HUES48 (cell line): ENCODE data around the gene IMMP2L.
"Not testable (repeated sequence)": the region's sequence is repeated elsewhere in the genome, so short reads cannot be mapped to it uniquely, and the experiment has no call there.

ENCODE experiments used
- H3K27ac ChIP-seq: one replicate; pipeline ENCODE4 v1.7.0; 2013; ENCODE audit warnings: low read depth, low read length, inconsistent platforms
- H3K27me3 ChIP-seq: 2 replicates; pipeline ENCODE4 v1.6.1; 2013; ENCODE audit warnings: mild to moderate bottlenecking, low read length; ENCODE audit not compliant: control insufficient read depth, insufficient read depth
- H3K36me3 ChIP-seq: 2 replicates; pipeline ENCODE4 v1.6.1; 2013; ENCODE audit warnings: low read length; ENCODE audit not compliant: control insufficient read depth, insufficient read depth
- H3K4me1 ChIP-seq: 2 replicates; pipeline ENCODE4 v1.6.1; 2013; ENCODE audit warnings: mild to moderate bottlenecking, low read length; ENCODE audit not compliant: control insufficient read depth, insufficient read depth
- H3K4me3 ChIP-seq: 2 replicates; pipeline ENCODE4 v1.5.1; 2013; ENCODE audit warnings: mild to moderate bottlenecking, low read depth, low read length
- H3K9ac ChIP-seq: 2 replicates; pipeline ENCODE4 v1.6.1; 2013; ENCODE audit warnings: mild to moderate bottlenecking, low read depth, low read length, moderate library complexity
- H3K9me3 ChIP-seq: 2 replicates; pipeline ENCODE4 v1.6.1; 2013; ENCODE audit warnings: low read length; ENCODE audit not compliant: control insufficient read depth, insufficient read depth

Gene IMMP2L

DNA sequence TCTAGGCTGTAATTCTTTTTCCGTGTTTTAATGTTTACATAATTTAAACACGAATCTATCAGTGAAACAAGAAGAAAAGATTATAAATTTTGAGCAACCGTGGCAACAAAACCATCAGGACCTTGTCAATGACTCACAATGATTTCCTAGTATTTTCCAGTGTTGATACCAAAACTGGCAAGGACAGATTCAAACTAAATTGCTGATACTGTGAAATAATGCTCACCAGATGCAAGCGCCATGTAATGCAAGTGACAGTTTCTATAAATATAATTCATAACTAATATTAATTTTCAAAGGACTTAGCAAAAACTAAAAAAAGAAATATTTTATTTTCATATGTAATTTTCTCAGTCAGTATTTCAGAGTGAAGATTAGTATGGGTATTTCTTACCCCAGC is 267.8 kb downstream of the IMMP2L start:
- Histone ChIP-seq H3K4me3 (no peak overlapping the region), H3K9me3 (no peaks in the 10 kb centered on the region), H3K27ac (no peak overlapping the region), H3K9ac (no peak overlapping the region), H3K27me3 (no peaks in the 10 kb centered on the region), H3K4me1 (no peaks in the 10 kb centered on the region), H3K36me3 (no peaks in the 10 kb centered on the region)

DNA sequence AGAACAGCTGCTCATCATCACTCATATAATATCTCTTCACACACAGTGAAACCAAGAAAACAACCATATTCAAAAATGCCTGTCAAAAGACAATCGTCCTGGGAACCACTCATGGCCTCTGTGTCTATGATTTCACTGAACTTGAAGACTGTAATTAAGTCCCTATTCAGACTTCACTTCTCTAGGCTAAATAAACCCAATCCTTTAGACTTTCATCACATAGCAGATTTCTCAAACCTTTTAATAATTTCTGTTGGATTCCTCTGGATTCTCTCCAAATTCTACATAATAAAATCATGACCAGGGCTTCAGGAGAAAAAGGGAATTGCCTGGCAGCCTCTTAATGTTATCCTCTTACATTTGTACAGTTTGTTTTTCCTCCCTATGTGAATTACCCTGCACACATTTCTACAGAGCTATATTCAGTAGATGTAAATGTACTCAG is 270.2 kb downstream of the IMMP2L start:
- Histone ChIP-seq H3K9me3 (no peaks in the 10 kb centered on the region), H3K27me3 (no peaks in the 10 kb centered on the region), H3K4me3 (no peak overlapping the region), H3K36me3 (no peaks in the 10 kb centered on the region), H3K4me1 (no peaks in the 10 kb centered on the region), H3K9ac (no peak overlapping the region), H3K27ac (no peak overlapping the region)

DNA sequence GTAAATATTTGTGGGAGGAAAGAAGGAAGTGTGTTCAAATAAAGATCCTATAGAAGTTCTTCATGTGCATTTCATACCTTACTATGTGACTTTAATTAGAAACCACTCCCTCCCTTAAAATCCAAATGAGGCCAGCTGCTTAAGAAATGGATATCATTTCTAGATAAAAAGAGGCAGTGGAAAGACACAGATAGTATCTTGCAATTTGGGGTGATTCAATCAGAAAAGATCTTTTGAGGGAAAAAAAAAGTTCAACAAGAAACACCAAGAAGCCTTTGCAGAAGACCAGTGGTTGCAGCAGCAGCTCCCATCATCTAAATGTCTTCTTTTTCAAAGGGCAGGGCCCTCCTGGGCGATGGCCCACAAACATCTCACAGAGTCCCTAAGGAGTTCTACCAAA is 271.3 kb downstream of the IMMP2L start:
- Histone ChIP-seq H3K27ac (no peak overlapping the region), H3K4me1 (no peaks in the 10 kb centered on the region), H3K9ac (no peak overlapping the region), H3K27me3 (no peaks in the 10 kb centered on the region), H3K4me3 (no peak overlapping the region), H3K36me3 (no peaks in the 10 kb centered on the region), H3K9me3 (no peaks in the 10 kb centered on the region)

DNA sequence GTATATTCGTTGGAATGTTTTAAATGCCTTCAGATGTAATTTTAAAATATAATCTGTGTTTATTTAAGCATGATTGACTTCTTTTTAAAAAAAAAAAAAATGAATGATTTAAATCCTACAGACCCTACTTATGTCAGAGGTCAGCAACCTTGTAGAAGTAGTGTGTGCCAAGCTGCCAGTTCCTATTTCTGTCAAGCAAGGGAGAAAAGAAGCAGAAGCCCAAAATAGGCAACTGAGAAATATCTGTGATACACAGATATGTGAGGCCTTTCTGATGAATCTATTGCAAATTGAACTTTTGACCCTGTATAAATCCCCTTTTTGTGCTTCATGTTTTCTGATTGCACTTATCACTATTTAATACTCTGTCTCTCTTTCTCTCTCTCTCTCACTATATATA is 271.9 kb downstream of the IMMP2L start:
- H3K27ac ChIP-seq, result no peak overlapping the region
- H3K9ac ChIP-seq, result no peak overlapping the region
- H3K4me3 ChIP-seq, result no peak overlapping the region
- no peaks in the 10 kb centered on the region for H3K9me3 ChIP-seq
- H3K4me1 ChIP-seq, result no peaks in the 10 kb centered on the region
- no peaks in the 10 kb centered on the region for H3K36me3 ChIP-seq
- no peaks in the 10 kb centered on the region for H3K27me3 ChIP-seq

DNA sequence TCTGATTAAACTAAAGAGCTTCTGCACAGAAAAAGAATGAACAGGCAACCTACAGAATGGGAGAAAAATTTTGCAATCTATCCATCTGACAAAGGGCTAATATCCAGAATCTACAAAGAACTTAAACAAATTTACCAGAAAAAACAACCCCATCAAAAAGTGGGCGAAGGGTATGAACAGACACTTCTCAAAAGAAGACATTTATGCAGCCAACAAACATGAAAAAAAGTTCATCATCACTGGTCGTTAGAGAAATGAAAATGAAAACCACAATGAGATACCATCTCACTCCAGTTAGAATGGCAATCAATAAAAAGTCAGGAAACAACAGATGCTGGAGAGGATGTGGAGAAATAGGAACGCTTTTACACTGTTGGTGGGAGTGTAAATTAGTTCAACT is 273.9 kb downstream of the IMMP2L start:
- H3K4me1 ChIP-seq, H3K27ac ChIP-seq, H3K9ac ChIP-seq, H3K9me3 ChIP-seq, H3K27me3 ChIP-seq, H3K4me3 ChIP-seq, H3K36me3 ChIP-seq: not testable (repeated sequence)

DNA sequence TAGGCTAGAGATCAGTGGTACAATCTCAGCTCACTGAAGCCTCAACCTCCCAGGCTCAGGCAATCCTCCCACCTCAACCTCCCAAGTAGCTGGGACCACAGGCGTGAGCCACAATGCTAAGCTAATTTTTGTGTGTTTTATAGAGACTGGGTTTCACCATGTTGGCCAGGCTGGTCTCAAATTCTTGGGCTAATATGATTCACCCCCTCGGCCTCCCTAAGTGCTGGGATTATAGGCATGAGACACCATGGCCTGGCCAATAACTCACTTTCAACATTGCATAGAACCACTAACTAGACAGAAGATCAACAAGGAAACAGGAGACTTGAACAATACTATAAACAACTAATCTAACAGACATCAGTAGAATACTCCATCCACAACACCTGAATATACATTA is 279.7 kb downstream of the IMMP2L start:
- no peaks in the 10 kb centered on the region for H3K27me3 ChIP-seq
- no peaks in the 10 kb centered on the region for H3K9me3 ChIP-seq
- H3K36me3 ChIP-seq, result no peaks in the 10 kb centered on the region
- no peak overlapping the region for H3K4me3 ChIP-seq
- no peak overlapping the region for H3K27ac ChIP-seq
- H3K9ac ChIP-seq, result no peak overlapping the region
- 0 out of 2 replicates have a peak, but pooled peaks cover 2% of the 10 kb centered on the region for H3K4me1 ChIP-seq

DNA sequence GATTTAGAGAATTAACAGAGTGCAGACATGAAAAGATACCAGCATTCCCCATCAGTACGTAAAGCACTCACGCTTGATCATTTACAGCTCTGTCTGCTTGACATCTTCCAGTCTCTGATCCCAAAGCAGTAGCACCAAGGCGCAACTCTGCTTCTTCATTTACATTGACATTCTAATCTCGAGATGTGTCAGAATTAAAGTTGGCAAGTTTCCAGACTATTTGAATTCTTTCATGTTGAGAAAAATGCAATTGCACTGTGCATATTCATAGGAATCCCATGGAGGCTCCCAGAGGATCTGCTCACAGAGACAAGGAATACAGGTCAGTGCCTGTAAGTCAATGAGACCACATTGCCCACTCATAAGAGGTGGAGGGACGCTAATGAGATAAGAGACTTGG is 287.4 kb downstream of the IMMP2L start:
- Histone ChIP-seq H3K27ac (no peak overlapping the region), H3K27me3 (no peaks in the 10 kb centered on the region), H3K9ac (no peak overlapping the region), H3K9me3 (no peaks in the 10 kb centered on the region), H3K4me1 (no peaks in the 10 kb centered on the region), H3K36me3 (no peaks in the 10 kb centered on the region), H3K4me3 (no peak overlapping the region)

DNA sequence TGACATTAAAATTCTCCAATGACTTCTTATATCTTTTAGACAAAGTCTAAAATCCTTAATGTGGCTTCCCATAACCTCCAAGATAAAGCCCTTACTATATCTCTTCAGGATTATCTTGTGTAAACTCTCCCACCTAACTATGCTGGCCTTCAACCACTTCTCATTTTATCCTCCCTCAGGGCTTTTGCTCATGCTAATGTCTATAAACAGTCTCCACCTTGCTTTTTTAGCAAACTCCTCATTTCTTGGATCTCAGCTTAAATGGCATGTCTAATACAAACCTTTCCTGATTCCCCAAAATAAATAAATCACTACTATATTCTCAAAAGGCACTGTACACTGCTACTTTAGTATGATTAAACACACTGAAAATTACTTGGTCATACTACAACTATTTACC is 290.2 kb downstream of the IMMP2L start:
- H3K4me3 ChIP-seq, result no peak overlapping the region
- H3K27ac ChIP-seq, result no peak overlapping the region
- no peaks in the 10 kb centered on the region for H3K9me3 ChIP-seq
- no peaks in the 10 kb centered on the region for H3K36me3 ChIP-seq
- peaks cover 4% of the 10 kb centered on the region for H3K4me1 ChIP-seq
- H3K9ac ChIP-seq, result no peak overlapping the region
- no peaks in the 10 kb centered on the region for H3K27me3 ChIP-seq

DNA sequence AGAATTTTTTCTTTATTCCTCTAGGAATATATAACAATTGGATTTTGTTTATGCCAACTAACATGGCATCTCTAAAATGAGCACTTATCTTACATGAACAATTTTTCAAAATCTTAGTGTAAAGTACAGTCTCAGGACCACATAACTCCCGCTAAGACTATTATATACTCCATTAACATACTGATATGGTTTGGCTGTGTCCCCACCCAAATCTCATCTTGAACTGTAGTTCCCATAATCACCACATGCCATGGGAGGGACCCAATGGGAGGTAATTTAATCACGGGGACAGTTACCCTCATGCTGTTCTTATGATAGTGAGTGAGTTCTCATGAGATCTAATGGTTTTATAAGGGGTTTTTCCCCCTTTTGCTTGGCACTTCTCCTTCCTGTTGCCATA is 291.5 kb downstream of the IMMP2L start:
- H3K9ac ChIP-seq, H3K9me3 ChIP-seq, H3K4me3 ChIP-seq, H3K36me3 ChIP-seq, H3K27ac ChIP-seq, H3K27me3 ChIP-seq: not testable (repeated sequence)
- H3K4me1 ChIP-seq, result peaks cover 12% of the 10 kb centered on the region

DNA sequence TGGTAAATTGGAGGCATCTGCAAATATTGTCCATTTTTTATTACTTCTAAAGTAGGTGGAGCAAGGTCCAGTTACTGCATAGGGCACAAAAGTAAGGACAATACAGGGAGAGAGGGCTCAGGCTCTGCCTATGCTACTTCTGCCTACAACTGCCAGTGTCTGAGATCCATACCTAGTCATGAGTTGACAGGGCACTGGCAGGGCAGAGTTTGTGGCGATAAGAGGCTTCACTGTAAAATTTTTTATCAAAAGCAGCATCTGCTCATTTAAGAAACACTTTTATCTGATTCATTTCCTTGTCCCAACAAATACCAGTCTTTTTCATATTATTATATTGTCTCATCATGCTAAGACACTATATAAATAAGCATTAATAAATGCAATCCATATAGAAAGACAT is 293.4 kb downstream of the IMMP2L start:
- no peaks in the 10 kb centered on the region for H3K36me3 ChIP-seq
- H3K4me3 ChIP-seq, result no peak overlapping the region
- H3K27me3 ChIP-seq, result no peaks in the 10 kb centered on the region

DNA sequence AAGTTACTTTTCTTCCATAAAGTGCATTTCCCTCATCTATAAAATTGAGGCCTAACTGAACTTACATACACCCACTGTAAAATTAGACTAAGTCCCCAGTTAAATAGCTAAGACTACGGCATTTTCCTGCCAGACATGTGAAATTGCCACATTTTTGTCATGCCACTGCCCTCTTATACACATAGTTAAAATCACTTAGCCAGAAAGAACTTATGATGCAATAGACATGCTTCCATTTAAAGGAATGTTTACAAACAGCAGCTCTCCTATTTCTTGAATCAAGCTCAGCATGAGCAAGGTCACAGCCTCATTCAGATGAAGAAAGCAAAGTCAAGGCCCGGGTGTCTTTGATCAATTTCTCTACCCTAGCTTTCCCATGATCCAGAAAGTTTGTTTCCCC is 295.7 kb downstream of the IMMP2L start:
- Histone ChIP-seq H3K4me1 (peaks cover 12% of the 10 kb centered on the region), H3K9ac (no peak overlapping the region), H3K27me3 (no peaks in the 10 kb centered on the region), H3K36me3 (no peaks in the 10 kb centered on the region), H3K9me3 (no peaks in the 10 kb centered on the region), H3K27ac (no peak overlapping the region), H3K4me3 (no peak overlapping the region)

More for the DNA sequence above, 293.4 kb downstream of the IMMP2L start:
- Histone ChIP-seq H3K4me1 (peaks cover 12% of the 10 kb centered on the region), H3K9ac (no peak overlapping the region), H3K27ac (no peak overlapping the region), H3K9me3 (no peaks in the 10 kb centered on the region)

DNA sequence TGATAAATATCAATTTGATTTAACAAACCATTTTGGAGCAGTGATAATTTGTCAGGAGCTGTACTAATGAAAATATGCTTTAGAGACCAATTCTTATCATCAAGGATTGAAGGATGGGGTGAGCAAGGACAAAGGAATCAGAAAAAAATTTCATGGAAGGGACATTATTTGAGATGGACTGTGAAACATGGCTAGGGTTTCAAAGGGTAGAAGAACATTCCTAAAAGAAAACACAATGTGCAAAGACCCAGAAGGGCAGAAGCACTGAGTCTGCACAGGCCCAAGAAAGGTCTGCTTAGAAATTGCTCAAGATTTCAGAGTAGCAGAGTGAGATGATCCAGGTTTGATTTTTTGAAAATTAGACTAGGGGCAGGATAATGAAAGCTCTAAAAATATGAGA is 296.9 kb downstream of the IMMP2L start:
- no peaks in the 10 kb centered on the region for H3K27me3 ChIP-seq
- H3K9ac ChIP-seq, result no peak overlapping the region
- no peak overlapping the region for H3K27ac ChIP-seq
- no peak overlapping the region for H3K4me3 ChIP-seq
- H3K36me3 ChIP-seq, result no peaks in the 10 kb centered on the region
- peaks cover 12% of the 10 kb centered on the region for H3K4me1 ChIP-seq
- no peaks in the 10 kb centered on the region for H3K9me3 ChIP-seq
